DMS53 treated with DMSO at 0.1 percent for 48 hours (cell line): ENCODE results near the gene TNIK.

Experiments
- DNase-seq: peaks from one replicate; lab custom pipeline; 2025; ENCODE audit not compliant: unreplicated experiment; lab: John Stamatoyannopoulos, UW

The TNIK gene

DNA sequence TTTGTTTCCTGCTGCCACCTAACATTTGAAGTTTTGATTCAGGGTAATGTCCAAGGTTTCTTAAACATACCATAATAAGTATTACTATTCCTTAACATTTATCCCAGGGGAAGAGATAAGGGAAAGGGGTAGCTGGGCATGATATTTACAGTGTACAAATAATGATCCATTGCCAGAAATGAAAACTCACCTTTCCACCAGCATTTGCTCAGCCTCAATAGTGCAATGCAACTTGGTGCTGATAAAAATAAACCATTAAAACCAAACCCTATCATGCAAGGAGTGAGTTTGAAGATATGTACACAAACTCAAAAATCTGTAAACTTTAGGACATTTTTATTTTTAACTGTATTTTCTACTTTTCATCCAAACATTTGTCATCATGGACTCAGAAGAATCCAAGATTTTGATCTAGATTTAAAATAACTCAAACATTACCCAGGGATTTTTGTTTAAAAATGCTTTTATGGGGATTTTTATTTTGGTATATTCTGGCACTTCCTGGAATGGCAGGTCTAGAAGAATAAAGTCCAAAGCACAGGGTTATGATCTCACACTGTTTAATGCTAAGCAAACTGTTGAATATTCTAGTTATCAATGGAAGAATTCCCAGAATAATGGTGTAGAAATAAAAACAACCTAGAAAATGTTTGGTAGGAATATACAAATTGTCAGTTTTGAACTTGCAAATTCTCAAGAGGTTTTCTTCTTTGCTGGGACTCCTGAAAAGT, 401.2 kb downstream of the TNIK start:
- DNase-seq, result no peak

DNA sequence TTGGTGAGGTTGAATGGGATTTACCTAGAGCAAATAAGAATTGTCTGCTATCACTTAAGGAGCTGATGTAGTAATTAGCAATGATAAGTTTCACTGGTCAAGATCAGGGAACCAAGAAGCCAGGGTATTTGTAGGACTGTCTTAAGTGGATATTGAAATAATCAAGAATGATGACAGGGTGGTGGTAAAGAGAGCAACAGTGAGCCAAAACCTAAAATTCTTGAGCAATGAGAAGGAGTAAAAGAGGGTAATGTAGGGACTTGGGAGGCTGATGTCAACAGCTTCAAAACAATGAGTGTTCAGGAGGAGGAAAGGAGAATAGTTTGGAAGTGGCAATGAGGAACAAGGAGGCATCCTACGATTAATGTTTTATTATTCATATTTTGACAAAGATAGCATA, 402.1 kb downstream of the TNIK start:
- no peak for DNase-seq

DNA sequence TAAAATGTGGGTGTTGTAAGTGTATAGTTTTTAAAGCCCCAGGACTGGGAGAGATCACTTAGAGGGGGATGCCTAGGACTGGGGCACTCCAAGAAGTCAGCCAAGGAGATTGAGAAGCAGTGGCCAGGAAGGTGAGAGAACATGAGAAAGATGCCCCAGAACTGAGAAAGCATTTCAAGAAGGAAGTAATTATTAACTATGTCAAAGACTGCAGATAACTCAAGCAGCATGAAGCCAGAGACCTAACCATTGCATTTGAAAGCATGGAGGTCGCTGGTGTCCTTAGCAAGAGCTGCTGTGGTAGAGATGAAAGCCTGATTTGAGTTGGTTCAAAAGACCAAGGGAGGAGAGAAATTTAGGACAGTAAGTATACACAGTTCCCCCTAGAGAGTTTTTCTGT, 403.1 kb downstream of the TNIK start:
- no peak for DNase-seq

DNA sequence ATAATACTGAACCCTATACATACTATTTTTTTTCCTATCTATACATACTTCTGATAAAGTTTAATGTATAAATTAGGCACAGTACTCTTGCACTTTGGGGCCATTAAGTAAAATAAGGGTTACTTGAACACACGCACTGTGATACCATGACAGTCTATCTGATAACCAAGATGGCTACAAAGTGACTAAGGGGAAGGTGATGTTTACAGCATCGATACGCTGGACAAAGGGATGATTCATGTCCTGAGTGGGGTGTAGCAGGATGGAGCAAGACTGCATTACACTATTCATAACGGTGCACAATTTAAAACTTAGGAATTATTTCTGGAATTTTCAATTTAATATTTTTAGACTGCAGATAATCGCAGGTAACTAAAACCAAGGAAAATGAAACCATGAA, 403.7 kb downstream of the TNIK start:
- no peak for DNase-seq

DNA sequence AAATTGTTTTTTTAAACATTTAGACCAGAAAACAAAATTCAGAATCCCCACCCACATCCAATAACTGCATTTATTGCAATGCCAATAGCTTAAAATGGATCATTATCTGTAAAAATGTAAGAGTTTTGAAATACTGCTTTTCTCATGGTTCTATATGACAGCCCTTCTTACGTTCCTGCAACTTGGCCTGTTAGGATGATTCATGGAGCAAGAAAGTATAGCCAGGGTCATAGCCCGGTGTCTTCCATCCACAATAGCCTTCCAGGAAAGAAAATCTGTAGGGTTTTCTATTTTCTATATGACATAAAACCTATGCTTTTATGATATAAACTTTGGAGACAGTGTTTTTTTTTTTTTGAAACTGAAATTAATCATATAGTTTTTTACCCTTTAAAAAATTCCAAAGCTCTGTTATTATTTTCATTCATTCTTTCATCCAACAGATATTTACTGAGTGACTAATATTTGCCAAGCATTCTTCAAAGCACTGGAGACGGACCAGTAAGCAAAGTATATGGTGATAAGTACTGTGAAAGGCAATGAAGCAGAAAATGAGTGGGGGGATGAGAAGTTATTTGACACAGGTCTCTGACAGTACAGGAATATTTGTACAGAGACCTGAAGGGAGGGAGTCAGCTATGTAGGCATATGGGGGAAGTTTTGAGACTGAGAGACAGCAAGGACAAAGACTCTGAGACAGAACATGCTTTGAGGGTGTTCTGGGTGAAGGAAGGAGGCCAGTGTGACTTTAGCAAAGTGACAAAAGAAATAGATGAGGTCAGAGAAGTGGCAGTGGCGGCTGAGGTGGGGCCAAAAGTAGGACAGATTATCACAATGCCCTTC, 404.6 kb downstream of the TNIK start:
- DNase-seq, result peak; percentile 53

DNA sequence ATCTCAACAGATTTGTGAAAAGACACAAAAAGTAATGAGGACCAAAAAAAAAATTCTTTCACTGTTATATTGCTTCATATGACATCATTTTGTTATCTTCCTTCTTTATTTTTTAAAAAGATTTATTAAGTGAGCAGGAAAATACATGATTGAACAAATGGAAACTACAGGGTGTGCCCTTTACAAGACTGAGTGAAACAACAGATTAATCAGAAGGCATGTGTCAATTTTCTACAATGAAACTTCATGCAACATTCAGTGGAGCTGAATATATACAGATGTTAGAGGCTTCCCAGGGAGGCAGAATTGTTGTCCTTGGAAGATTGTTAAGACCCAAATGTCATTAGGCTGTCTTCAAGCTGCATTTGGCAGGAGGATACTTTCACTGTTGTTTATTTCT, 405.3 kb downstream of the TNIK start:
- no peak for DNase-seq

DNA sequence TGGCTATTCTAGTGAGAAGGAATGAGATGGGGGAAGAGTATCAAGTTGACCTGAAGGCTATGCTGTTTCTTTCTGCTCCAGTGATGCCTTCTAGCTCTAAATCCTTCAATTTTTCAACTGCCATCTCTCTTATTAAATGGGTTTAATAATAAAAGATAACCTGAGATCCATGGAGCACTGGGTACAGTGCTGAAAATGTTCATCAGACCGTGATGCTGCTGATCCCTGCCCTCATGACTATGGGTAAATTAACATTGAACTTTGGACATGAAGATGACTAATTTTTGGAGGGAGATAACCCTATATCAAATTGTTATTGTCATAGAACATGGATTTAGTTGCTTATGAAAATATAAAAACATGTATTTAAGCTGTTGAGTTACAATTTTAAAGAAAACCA, 406.0 kb downstream of the TNIK start:
- DNase-seq, result no peak

DNA sequence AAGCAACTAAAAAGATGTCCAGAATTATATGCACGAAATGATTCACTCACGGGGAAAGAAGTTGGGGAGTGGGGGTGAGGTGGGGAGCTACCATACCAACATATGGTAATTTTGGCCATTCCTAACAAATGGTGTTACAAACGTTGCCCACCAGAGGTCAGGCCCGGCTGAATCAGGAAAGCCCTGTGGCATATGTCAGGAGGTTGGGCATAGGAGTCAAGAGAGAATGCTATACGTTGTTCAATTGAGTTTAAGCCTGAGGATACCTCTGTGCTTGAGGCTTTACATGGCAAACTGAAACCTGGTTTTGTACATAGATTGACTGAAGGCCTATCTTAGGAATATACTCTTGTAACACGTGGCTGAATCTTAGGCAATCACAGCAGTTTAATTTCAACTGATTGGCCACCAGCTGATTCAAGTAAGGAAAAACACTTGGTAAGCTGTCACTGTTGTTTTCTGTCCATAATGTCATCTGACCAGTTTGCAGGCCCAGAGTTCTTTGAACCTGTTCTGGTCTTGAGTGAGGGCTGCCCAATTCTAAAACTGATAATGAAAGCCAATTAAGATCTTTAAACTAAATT, 410.3 kb downstream of the TNIK start:
- DNase-seq, result peak; percentile 65

DNA sequence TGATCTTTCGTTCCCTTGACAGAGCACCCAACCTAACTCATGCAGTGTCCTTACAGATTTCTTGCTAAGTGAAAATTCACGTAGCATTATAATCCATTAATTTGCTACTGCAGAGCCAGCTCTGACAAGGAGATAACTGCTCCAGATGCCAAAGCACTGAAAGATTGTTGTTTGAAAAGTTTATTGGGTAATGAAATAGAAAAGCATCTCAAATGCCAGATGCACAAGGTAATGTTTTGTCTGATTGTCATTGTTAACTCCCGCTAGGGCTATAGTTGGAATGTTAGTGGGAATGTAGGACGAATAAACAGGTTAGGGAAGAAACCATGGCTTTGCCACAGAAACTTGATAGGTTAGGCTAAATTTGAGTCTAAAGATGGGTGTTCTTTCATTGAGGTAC, 413.4 kb downstream of the TNIK start:
- no peak for DNase-seq

DNA sequence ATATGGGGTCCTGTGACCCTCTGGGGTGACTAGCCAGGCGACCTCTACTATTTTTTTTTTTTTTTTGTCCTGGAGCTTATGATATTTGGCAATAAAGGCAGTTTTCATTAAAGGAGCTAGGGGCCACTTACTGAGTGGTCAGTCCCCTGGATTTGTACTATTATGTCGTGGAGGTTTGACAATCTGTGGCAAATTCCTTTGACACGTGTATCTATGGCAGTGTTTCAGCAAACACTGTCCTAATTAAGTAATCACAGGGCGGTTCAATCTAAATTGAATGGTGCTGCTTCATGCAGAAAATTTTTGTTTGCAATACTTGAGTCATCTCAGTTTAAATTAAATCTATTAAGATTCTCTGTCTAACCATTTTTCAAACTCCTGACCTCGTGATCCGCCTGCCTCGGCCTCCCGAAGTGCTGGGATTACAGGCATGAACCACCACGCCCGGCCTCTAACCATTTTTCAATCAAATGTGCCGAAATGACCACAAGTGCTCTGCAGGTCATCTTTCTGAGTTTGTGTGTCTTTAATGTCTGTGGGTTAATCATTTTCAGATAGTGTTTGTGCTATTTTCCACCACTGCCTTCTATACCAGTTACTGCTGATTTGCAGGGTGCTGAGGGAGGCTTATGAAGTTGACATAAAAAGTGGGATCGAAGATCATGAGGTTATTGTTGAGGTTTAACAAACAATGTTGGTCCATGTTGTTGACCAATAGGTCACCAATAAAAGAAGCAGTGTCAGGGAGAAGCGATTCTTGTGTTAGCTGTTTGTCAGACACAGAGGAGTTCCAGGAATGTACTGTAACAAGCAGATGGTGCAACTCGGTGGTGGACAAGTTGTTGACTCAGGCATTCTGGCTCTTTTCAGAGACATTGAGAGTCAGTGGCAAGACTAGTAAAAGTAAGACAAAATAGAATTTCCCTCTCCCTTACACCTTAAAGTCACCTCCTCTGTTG, 415.1 kb downstream of the TNIK start:
- DNase-seq, result no peak

DNA sequence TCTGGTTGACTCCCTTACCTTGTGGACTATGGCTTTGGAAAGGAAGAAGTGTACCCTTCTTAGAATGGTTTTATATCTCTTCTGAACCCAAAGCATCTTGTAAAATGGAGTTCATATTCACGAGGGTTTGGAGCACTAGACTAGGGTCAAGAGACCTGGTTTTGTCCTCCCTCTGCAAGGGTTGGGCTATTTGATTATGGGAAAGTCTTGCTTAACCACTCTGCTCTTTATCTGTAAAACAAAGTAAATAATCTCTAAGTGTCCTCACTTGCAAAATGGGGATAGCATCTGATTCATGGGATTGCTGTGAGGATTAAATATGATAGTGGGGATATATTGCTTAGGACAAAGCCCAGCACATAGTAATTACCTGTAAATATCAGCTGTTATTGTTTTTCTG, 415.8 kb downstream of the TNIK start:
- DNase-seq, result no peak

DNA sequence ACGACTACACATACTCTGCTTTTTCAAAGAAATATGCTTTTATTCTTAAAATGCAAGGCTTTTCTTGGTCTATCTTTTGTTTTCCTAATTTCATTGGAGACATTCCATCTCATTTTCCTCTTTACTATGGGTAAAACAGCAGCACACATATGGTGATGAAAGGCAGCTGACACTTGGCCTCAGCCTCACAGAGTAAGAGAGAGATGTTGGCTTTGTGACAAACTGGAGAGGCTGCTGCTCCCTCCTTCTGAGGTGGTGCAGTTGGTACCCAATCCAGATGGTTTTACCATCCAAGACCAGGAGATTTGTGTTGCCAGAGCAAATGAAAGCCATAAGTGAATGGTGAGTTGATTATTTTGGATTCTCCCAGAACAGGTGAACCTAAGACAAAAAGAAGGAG, 420.5 kb downstream of the TNIK start:
- no peak for DNase-seq

DNA sequence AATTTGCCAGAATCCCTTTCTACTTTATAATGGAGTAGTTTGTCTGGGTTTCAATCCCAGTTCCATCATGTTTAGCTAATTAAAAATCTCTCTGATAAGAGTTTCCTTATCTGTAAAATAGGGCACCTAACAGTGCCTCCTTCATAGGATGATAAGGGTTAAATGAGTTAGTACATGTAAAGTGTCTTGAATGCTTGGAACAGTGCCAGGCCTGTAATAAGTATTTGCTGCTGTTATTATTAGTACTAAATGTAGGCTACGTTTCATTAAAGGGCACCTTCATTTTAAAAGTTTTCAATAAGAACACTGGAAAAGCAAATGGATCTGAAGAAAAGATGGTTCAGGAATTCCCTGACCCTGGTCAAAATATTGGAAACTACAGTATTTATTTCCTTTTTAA, 421.9 kb downstream of the TNIK start:
- no peak for DNase-seq

DNA sequence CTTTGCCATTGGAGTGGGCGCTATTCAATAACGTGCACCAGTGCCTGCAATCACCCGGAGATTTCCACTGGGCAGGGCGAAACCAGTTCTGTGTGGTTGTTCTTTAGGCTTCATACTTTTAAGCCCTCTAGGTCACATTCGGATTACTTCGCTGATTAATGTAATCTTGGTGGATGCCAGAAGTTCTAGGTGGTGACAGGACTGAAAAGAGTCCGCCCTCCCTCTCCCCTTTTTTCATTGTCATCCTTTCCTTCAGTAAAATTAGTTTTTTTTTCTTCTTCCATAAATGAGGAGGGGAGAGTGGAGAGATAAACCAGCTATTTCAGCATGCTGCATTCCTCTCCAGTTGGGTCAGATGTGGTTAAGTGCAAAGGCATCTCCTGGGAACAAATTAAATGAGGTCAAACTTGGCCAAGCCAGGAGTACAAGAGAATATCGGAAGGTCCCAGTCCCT, 431.4 kb downstream of the TNIK start:
- DNase-seq, result no peak

DNA sequence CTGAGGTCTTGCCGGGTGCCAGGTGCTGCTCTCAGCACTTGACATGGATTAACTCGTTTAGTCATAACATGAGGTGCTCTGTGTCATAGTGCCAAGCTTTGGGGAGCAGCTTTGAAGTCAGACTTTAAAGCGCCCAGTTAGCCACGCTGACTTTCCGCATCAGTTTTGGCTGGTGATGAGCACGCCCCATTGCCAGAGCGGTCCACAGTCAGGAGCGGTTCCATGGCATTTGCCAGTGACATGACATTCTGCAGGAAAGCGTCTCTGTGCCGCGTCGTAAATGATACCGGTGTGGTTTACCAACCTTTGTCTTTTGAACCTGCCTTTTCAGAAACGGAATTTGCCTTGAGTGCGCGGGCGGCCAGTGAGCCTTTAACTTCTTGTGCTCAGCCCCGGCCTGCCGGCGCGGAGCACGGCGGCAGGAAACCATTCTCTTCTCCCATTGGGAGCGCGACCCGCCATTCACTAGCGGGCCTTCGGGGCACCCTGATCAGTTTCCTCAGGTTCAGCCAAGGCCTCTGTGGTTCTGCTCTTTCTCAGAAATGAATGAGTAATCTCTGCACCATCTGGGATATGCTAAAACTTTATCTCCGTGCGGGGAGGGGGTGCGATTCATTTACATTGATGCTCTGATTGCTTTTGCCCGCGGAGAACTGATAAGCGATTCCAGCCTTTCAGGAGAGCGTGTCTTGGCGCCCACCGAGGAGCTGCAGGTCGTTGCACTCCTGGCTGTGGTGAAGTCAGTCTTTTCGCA, 432.0 kb downstream of the TNIK start:
- peak; percentile 42 for DNase-seq

DNA sequence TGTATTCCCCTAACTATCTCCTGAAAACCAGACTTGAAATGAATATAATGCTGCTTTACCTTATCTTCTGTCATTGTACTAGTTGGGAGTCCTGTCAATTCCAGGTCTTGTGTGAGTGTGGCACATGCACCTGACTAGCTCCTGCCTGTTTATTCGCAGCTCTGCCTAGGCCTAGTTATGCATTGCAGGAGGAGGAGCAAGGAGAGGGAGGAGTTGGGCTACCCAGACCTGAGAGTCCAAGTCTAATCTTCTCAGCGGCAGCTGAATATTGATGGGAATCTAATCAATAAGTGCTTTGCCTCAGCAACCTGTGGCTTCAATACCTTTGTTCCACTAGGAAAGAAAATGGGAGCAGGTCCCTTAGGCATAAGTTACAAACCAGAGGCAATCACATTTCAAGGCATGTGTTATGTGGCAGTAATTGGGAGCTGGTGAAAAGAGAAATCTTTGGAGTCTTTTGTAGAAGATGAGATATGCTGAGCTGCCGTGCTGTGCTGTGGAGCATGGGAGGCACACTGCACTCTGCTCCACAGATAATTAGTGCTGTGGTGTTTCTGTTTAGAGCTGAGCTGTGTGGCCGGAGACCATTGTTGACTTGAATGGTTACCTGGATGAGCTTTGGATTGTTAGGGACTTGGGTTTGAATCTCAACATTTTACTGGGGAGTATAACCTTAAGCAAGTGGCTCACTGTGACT, 433.5 kb downstream of the TNIK start, which contains the start of gene SLC2A2:
TSS of gene SLC2A2 (minus strand) at position 124 of the 697 bp plus-strand sequence. CDS start at position 74, 50 bp downstream.
- DNase-seq, result no peak

DNA sequence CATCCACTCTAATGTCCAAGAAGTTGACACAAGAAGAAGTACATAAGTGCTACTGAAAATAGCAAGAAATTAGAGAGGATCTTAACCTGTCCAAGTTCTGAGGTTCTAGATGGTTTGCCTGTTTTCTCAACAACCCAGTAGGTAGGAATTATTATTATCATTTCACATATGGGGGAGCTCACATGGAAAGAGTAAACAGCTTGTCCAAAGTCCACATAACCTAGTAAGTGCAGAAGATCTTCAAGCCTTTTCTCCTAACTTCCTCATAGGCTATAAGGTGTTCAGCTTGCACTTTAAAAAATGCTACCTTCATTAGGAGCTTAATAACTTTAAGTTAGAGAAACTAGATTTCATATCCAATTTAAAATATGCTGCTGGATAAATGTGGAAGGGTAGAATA, 436.6 kb downstream of the TNIK start:
- no peak for DNase-seq

DNA sequence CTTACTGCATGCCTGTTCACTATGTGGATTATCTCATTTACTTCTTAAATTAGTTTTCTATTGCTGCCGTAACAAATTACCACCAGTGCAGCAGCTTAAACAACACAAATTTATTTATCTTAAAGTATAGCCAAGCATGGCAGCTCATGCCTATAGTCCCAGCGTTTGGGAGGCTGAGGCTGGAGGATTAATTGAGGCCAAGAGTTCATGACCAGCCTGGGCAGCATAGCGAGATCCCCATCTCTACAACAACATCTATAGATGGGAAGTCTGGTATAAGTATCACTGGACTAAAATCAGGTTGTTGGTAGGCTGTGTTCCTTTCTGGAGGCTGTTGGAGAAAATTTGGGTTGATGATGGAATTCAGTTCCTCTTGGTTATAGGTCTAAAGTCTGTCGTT, 438.8 kb downstream of the TNIK start:
- no peak for DNase-seq

DNA sequence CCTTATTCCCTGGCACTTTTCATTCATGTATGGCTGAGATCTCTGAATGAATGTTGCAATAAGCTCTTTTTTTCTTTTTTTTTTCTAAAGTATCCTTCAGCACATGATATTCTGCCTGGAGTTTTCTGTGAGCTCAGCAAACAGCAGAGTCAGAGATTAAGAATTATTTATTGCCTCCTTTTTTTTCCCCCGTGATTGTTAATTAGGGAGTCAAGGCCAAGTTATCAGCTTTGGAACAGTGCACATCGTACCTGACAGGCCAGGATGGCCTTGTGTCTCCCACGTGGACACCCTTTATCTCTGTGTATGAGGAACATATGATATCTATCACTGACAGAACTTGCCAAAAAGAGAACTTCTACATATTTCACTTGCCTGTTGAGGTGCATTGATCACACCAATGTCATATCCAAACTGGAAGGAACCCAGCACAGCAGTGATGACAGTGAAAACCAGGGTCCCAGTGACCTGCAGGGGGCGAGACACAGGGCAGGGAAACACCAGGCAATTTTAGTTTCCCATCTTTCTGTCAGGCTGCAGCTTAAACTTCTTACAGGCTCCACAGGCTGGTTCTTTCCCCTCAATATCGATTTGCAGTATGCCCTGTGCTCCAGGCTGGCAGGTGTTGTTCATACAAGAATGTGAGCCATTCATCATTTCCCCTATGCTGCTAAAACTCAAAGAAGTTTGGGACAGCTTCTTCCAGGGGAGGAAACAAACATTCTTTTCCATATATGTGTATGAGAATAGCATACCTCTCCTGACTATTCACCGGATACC, 441.9 kb downstream of the TNIK start:
- no peak for DNase-seq
